K562 (cell line): Measurements from ENCODE around the gene SPTBN4. TPM values are rescaled to one million over a fixed set of nuclear protein-coding genes. Genes with fewer than 3 reads are reported as not detected.

Source experiments
- BRD4 ChIP-seq: fragments of 200-600 bp; sonication (generic); IDR thresholded peaks from 2 replicates; pipeline ENCODE4 v1.6.1; 2017; ENCODE audit warnings: inconsistent platforms
- CBFA2T3 ChIP-seq: fragments of 450-650 bp; IDR thresholded peaks from 2 replicates; pipeline ENCODE4 v1.6.1; 2017
- CHD2 ChIP-seq: IDR thresholded peaks from 2 replicates; pipeline ENCODE4 v1.6.1; 2011; ENCODE audit warnings: low read depth, low read length
- ELF2 ChIP-seq: fragments of 250-450 bp; sonication (Bioruptor Pico); IDR thresholded peaks from 2 replicates; pipeline ENCODE4 v1.5.0; 2021; ENCODE audit warnings: mild to moderate bottlenecking
- MBD2 ChIP-seq: sonication (generic); IDR thresholded peaks from 2 replicates; pipeline ENCODE4 v1.6.1; 2016; ENCODE audit warnings: low read depth, borderline replicate concordance
- MIER1 ChIP-seq: fragments of 450-650 bp; IDR thresholded peaks from 2 replicates; pipeline ENCODE4 v1.6.1; 2016; ENCODE audit warnings: antibody characterized with exemption, mild to moderate bottlenecking, low read depth
- RBM17 ChIP-seq: fragments of 200-400 bp; formaldehyde crosslinking; IDR thresholded peaks from 2 replicates; pipeline ENCODE4 v1.6.1; 2017; ENCODE audit warnings: low read depth, mild to moderate bottlenecking, low read length, borderline replicate concordance
- RFX1 ChIP-seq: fragments of 450-650 bp; IDR thresholded peaks from 2 replicates; pipeline ENCODE4 v1.6.1; 2016; ENCODE audit warnings: mild to moderate bottlenecking, moderate library complexity
- SOX6 ChIP-seq: fragments of 450-650 bp; IDR thresholded peaks from 2 replicates; pipeline ENCODE4 v1.6.1; 2014; ENCODE audit warnings: mild to moderate bottlenecking
- ZFPM2 ChIP-seq: fragments of 250-450 bp; sonication (Bioruptor Pico); IDR thresholded peaks from 2 replicates; pipeline ENCODE4 v1.5.1; 2022; ENCODE audit warnings: mild to moderate bottlenecking
- ZNF134 ChIP-seq: fragments of 250-450 bp; sonication (Bioruptor Pico); conservative IDR thresholded peaks from 2 replicates; pipeline ENCODE4 v1.4.0; 2020
- ZNF143 ChIP-seq: sonication (generic); formaldehyde crosslinking; IDR thresholded peaks from 2 replicates; pipeline ENCODE4 v1.9.0; 2022; ENCODE audit warnings: mild to moderate bottlenecking, missing genetic modification reagents
- ZNF184 ChIP-seq: sonication (generic); formaldehyde crosslinking; IDR thresholded peaks from 2 replicates; pipeline ENCODE4 v1.5.0; 2020; ENCODE audit warnings: missing genetic modification reagents
- ZNF431 ChIP-seq: sonication (generic); formaldehyde crosslinking; IDR thresholded peaks from 2 replicates; pipeline ENCODE4 v1.8.0; 2022; ENCODE audit warnings: mild to moderate bottlenecking, missing genetic modification reagents
- ZNF57 ChIP-seq: fragments of 450-650 bp; formaldehyde crosslinking; IDR thresholded peaks from 2 replicates; pipeline ENCODE4 v1.4.0; 2020; ENCODE audit warnings: mild to moderate bottlenecking, moderate library complexity
- ZNF79 ChIP-seq: fragments of 250-450 bp; sonication (Bioruptor Pico); IDR thresholded peaks from 2 replicates; pipeline ENCODE4 v1.4.0; 2020; ENCODE audit warnings: low read depth, mild to moderate bottlenecking, moderate library complexity
- ZSCAN29 ChIP-seq: fragments of 450-650 bp; IDR thresholded peaks from 2 replicates; pipeline ENCODE4 v1.6.1; 2017
- polyA plus RNA-seq, 8 experiments: library from polyadenylated mRNA; depleted of rRNA in 4 of 8; stranded (reverse) in 5 of 8; unstranded in 3 of 8; fragments of >200 nt; fragmentation: Nextera tagmentation in 2 of 8; fragmentation: Illumina TruSeq in 1 of 8; extraction: Ambion mirVana in 2 of 8; extraction: Trizol in 1 of 8; gene quantifications; 2 replicates each; pipeline versions ENCODE4 v1.2.1 to v1.2.3, GENCODE V29; 2011 to 2014; ENCODE audit warnings: inconsistent platforms in 1 of 8, missing spikeins in 1 of 8
- total RNA-seq, 7 experiments: library from RNA; depleted of rRNA in 6 of 7; stranded (reverse); fragments of >200 nt in 6 of 7; fragmentation: Illumina TruSeq in 2 of 7; extraction: Trizol in 2 of 7; gene quantifications; 2 replicates each; pipeline versions ENCODE4 v1.2.1 to v1.2.3, GENCODE V29; 2011 to 2021; ENCODE audit warnings: low replicate concordance in 1 of 7
- TF ChIP-seq, protein P1 (sequence below): fragments of 450-650 bp; IDR thresholded peaks from 2 replicates; pipeline ENCODE4 v1.6.1; 2017; ENCODE audit warnings: antibody characterized with exemption, mild to moderate bottlenecking
- TF ChIP-seq, protein P2 (sequence below): fragments of 150-350 bp; conservative IDR thresholded peaks from 2 replicates; pipeline ENCODE4 v1.6.1; 2014; ENCODE audit warnings: low read length
- TF ChIP-seq, protein P3 (sequence below): sonication (generic); formaldehyde crosslinking; IDR thresholded peaks from 2 replicates; pipeline ENCODE4 v1.9.0; 2022; ENCODE audit warnings: mild to moderate bottlenecking, missing genetic modification reagents
- TF ChIP-seq, protein P4 (sequence below): fragments of 250-450 bp; sonication (Bioruptor Pico); IDR thresholded peaks from 2 replicates; pipeline ENCODE4 v1.9.0; 2021; ENCODE audit warnings: mild to moderate bottlenecking
- TF ChIP-seq, protein P5 (sequence below): sonication (generic); formaldehyde crosslinking; IDR thresholded peaks from 2 replicates; pipeline ENCODE4 v1.8.0; 2023; ENCODE audit warnings: mild to moderate bottlenecking, missing genetic modification reagents

The SPTBN4 gene
- total and polyA plus RNA-seq, 9 of the 15 experiments (the other 6 are each of a cell fraction or from before 2014, with no cell fraction given): 0.01 to 1.5 (median 0.86) TPM

DNA sequence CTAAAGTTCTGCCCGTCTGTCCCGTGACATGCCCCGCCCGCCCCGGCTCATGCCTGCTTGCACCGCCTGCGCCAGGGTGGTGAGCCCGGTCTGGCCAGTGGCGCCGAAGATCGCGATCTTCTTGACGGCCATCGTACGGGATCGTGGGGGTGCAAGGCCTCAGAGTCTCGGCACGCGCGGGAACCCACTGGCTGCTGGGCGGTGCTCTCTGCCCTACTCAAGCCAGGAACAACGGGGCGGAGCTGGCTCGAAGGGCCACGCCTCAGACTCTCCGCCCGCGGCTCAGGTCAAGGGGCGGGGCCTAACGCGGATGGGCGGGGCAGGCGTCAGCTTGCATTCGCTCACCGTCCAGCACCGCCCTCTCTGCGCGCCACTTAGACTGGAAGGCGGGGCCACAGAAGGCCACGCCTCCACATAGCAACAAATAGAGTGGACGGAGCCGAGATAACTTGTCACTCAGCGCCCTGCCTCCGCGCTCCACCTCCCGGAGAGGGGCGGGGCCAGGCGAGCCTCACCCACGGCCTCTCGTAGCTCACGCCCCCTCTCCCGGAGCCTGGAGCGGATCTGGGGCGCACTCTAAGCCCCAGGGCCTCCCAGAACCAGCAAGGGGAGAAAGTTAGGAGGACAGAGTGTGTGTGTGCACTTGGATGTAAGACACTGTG, 1.1 kb upstream of the SPTBN4 start, which contains the start of gene BLVRB (continued):
- no peak for TF ChIP-seq CBFA2T3
- TF ChIP-seq ZNF134 (CRISPR knock-in tag): peak; percentile 64; the same call in 1 of the 2 replicates
- TF ChIP-seq ZNF79 (CRISPR knock-in tag): no peak
- no peak for TF ChIP-seq ZSCAN29
- TF ChIP-seq, protein P1, sequence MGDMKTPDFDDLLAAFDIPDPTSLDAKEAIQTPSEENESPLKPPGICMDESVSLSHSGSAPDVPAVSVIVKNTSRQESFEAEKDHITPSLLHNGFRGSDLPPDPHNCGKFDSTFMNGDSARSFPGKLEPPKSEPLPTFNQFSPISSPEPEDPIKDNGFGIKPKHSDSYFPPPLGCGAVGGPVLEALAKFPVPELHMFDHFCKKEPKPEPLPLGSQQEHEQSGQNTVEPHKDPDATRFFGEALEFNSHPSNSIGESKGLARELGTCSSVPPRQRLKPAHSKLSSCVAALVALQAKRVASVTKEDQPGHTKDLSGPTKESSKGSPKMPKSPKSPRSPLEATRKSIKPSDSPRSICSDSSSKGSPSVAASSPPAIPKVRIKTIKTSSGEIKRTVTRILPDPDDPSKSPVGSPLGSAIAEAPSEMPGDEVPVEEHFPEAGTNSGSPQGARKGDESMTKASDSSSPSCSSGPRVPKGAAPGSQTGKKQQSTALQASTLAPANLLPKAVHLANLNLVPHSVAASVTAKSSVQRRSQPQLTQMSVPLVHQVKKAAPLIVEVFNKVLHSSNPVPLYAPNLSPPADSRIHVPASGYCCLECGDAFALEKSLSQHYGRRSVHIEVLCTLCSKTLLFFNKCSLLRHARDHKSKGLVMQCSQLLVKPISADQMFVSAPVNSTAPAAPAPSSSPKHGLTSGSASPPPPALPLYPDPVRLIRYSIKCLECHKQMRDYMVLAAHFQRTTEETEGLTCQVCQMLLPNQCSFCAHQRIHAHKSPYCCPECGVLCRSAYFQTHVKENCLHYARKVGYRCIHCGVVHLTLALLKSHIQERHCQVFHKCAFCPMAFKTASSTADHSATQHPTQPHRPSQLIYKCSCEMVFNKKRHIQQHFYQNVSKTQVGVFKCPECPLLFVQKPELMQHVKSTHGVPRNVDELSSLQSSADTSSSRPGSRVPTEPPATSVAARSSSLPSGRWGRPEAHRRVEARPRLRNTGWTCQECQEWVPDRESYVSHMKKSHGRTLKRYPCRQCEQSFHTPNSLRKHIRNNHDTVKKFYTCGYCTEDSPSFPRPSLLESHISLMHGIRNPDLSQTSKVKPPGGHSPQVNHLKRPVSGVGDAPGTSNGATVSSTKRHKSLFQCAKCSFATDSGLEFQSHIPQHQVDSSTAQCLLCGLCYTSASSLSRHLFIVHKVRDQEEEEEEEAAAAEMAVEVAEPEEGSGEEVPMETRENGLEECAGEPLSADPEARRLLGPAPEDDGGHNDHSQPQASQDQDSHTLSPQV: no peak
- TF ChIP-seq ZNF431 (CRISPR knock-in tag): no peak
- TF ChIP-seq ZNF184 (CRISPR knock-in tag): no peak
- TF ChIP-seq, protein P2, sequence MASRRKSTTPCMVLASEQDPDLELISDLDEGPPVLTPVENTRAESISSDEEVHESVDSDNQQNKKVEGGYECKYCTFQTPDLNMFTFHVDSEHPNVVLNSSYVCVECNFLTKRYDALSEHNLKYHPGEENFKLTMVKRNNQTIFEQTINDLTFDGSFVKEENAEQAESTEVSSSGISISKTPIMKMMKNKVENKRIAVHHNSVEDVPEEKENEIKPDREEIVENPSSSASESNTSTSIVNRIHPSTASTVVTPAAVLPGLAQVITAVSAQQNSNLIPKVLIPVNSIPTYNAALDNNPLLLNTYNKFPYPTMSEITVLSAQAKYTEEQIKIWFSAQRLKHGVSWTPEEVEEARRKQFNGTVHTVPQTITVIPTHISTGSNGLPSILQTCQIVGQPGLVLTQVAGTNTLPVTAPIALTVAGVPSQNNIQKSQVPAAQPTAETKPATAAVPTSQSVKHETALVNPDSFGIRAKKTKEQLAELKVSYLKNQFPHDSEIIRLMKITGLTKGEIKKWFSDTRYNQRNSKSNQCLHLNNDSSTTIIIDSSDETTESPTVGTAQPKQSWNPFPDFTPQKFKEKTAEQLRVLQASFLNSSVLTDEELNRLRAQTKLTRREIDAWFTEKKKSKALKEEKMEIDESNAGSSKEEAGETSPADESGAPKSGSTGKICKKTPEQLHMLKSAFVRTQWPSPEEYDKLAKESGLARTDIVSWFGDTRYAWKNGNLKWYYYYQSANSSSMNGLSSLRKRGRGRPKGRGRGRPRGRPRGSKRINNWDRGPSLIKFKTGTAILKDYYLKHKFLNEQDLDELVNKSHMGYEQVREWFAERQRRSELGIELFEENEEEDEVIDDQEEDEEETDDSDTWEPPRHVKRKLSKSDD: no peak
- no peak for TF ChIP-seq BRD4
- TF ChIP-seq RBM17: no peak
- no peak for TF ChIP-seq ZFPM2 (CRISPR knock-in tag)
- TF ChIP-seq, protein P3, sequence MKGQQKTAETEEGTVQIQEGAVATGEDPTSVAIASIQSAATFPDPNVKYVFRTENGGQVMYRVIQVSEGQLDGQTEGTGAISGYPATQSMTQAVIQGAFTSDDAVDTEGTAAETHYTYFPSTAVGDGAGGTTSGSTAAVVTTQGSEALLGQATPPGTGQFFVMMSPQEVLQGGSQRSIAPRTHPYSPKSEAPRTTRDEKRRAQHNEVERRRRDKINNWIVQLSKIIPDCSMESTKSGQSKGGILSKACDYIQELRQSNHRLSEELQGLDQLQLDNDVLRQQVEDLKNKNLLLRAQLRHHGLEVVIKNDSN (CRISPR knock-in tag): peak; percentile 51
- TF ChIP-seq CHD2: peak; percentile 96
- TF ChIP-seq, protein P4, sequence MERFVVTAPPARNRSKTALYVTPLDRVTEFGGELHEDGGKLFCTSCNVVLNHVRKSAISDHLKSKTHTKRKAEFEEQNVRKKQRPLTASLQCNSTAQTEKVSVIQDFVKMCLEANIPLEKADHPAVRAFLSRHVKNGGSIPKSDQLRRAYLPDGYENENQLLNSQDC (CRISPR knock-in tag): no peak
- TF ChIP-seq, protein P5, sequence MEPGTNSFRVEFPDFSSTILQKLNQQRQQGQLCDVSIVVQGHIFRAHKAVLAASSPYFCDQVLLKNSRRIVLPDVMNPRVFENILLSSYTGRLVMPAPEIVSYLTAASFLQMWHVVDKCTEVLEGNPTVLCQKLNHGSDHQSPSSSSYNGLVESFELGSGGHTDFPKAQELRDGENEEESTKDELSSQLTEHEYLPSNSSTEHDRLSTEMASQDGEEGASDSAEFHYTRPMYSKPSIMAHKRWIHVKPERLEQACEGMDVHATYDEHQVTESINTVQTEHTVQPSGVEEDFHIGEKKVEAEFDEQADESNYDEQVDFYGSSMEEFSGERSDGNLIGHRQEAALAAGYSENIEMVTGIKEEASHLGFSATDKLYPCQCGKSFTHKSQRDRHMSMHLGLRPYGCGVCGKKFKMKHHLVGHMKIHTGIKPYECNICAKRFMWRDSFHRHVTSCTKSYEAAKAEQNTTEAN (CRISPR knock-in tag): no peak
- peak; percentile 57 for TF ChIP-seq MBD2
- TF ChIP-seq ZNF57 (CRISPR knock-in tag): no peak
- no peak for TF ChIP-seq SOX6
- TF ChIP-seq ELF2 (CRISPR knock-in tag): peak; percentile 25; the same call in 1 of the 2 replicates
- no peak for TF ChIP-seq ZNF143 (CRISPR knock-in tag)
- TF ChIP-seq MIER1: no peak
- TF ChIP-seq RFX1: peak; percentile 69
